ENCODE results near the gene CNTN3.

CNTN3 gene

DNA sequence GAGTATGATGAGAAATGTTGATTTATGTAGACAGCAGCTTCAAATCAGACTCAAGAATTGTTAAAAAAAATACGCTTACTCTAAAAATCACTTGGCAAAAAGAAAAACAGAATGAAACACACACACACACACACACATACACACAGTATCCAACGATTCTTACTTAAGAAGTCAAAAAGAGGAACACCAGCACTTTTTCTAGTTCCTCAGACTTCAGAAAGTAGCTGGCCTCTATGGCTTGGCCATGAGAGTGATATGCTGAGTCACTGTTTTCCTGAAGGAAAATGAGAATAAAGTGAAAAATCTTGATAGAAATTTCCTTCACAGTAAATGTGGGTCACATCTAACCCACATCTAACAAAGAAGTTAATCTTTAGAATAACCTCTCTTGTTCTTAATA is 22.1 kb downstream of the CNTN3 start:
- TF ChIP-seq FOXM1 (IDR thresholded peaks at IDR 0.05; ENCODE audit: borderline replicate concordance, low read depth) = no peak

GRCh38 chr3:74591946-74592345 is 22.5 kb downstream of the CNTN3 start:
- no peak for TF ChIP-seq ZBTB7A (IDR thresholded peaks at IDR 0.05; ENCODE audit: low read depth)
- TF ChIP-seq CREB1 (IDR thresholded peaks at IDR 0.05; ENCODE audit: low read depth) = no peak
- TF ChIP-seq, protein P1, sequence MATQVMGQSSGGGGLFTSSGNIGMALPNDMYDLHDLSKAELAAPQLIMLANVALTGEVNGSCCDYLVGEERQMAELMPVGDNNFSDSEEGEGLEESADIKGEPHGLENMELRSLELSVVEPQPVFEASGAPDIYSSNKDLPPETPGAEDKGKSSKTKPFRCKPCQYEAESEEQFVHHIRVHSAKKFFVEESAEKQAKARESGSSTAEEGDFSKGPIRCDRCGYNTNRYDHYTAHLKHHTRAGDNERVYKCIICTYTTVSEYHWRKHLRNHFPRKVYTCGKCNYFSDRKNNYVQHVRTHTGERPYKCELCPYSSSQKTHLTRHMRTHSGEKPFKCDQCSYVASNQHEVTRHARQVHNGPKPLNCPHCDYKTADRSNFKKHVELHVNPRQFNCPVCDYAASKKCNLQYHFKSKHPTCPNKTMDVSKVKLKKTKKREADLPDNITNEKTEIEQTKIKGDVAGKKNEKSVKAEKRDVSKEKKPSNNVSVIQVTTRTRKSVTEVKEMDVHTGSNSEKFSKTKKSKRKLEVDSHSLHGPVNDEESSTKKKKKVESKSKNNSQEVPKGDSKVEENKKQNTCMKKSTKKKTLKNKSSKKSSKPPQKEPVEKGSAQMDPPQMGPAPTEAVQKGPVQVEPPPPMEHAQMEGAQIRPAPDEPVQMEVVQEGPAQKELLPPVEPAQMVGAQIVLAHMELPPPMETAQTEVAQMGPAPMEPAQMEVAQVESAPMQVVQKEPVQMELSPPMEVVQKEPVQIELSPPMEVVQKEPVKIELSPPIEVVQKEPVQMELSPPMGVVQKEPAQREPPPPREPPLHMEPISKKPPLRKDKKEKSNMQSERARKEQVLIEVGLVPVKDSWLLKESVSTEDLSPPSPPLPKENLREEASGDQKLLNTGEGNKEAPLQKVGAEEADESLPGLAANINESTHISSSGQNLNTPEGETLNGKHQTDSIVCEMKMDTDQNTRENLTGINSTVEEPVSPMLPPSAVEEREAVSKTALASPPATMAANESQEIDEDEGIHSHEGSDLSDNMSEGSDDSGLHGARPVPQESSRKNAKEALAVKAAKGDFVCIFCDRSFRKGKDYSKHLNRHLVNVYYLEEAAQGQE (IDR thresholded peaks at IDR 0.05; ENCODE audit: low read depth) = no peak
- no peak for TF ChIP-seq YY1 (IDR thresholded peaks at IDR 0.05; ENCODE audit: low read depth)
- no peak for TF ChIP-seq NFIC (IDR thresholded peaks at IDR 0.05)
- TF ChIP-seq TAF1 (IDR thresholded peaks at IDR 0.05; ENCODE audit: low read depth) = no peak
- TF ChIP-seq FOXM1 (IDR thresholded peaks at IDR 0.05; ENCODE audit: borderline replicate concordance, low read depth) = no peak
- no peak for TF ChIP-seq TEAD4 (IDR thresholded peaks at IDR 0.05)

GRCh38 chr3:74591342-74591741 is 23.1 kb downstream of the CNTN3 start:
- TF ChIP-seq RAD21 (IDR thresholded peaks at IDR 0.05; ENCODE audit: low read depth) (no peak), TEAD4 (IDR thresholded peaks at IDR 0.05) (no peak), TAF1 (IDR thresholded peaks at IDR 0.05; ENCODE audit: low read depth) (no peak), EP300 (IDR thresholded peaks at IDR 0.05; ENCODE audit: borderline replicate concordance) (no peak), USF1 (IDR thresholded peaks at IDR 0.05) (no peak), YY1 (IDR thresholded peaks at IDR 0.05; ENCODE audit: low read depth) (no peak)
- TF ChIP-seq, protein P2, sequence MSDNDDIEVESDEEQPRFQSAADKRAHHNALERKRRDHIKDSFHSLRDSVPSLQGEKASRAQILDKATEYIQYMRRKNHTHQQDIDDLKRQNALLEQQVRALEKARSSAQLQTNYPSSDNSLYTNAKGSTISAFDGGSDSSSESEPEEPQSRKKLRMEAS (IDR thresholded peaks at IDR 0.05) = no peak

DNA sequence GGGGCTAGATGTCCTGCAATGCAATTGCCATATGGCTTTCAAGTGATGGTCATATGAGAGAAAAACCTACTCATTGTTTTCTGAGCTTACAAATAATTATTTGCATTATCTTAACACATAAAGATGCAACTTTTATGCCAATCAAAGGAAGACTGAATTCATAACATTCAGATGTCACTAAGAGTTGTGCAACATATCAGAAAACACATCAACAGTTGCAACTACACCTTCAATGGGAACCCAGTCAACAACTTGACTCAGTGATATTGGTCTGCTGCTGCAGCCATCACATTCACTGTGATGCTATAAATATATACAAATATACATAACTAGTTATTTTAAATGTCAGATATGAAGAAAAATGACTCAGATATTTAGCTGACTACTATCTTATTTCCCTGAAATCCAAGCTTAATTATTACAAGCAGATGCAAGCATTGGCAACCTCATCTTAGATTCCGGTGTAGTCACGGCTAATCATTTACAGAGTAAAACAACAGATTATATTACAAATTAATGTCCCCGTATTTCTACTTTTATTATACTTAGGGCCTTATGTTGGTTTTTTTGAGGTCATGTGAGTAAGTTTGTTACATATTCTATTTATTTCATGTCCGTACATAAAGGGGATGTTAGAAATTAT is 23.7 kb downstream of the CNTN3 start:
- TF ChIP-seq CEBPB (IDR thresholded peaks at IDR 0.05) (no peak), TEAD4 (IDR thresholded peaks at IDR 0.05) (no peak), ZBTB7A (IDR thresholded peaks at IDR 0.05; ENCODE audit: low read depth) (no peak), EP300 (IDR thresholded peaks at IDR 0.05; ENCODE audit: borderline replicate concordance) (no peak), NFIC (IDR thresholded peaks at IDR 0.05) (no peak), RAD21 (IDR thresholded peaks at IDR 0.05; ENCODE audit: low read depth) (no peak), TCF12 (IDR thresholded peaks at IDR 0.05; ENCODE audit: low read depth) (no peak), FOXM1 (IDR thresholded peaks at IDR 0.05; ENCODE audit: borderline replicate concordance, low read depth) (no peak), EGR1 (IDR thresholded peaks at IDR 0.05) (no peak), TAF1 (IDR thresholded peaks at IDR 0.05; ENCODE audit: low read depth) (no peak), CREB1 (IDR thresholded peaks at IDR 0.05; ENCODE audit: low read depth) (no peak), YY1 (IDR thresholded peaks at IDR 0.05; ENCODE audit: low read depth) (no peak), USF1 (IDR thresholded peaks at IDR 0.05) (no peak)
- TF ChIP-seq, protein P1 (IDR thresholded peaks at IDR 0.05; ENCODE audit: low read depth) = no peak
- TF ChIP-seq, protein P2 (IDR thresholded peaks at IDR 0.05) = no peak

DNA sequence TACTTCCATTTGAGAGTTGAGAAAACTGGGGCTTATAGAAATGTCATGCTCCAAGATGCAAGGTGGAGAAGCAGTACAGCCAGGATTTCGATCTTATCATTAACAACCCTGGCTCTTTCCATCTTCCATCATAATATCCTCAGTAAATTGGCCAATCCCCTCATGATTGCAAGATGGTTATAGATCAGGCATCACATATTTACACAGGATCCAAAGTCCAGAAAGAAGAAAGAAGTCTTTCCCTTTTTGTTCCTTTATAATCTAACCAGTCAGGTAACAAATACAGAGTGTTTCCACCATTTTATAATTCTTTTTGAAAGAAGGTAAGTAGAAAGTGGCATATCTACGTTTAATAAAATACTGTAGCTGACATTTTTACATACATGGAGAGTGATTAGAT is 29.7 kb downstream of the CNTN3 start:
- TF ChIP-seq NFIC (IDR thresholded peaks at IDR 0.05) = no peak
- TF ChIP-seq, protein P1 (IDR thresholded peaks at IDR 0.05; ENCODE audit: low read depth) = no peak
- no peak for TF ChIP-seq FOXM1 (IDR thresholded peaks at IDR 0.05; ENCODE audit: borderline replicate concordance, low read depth)
- TF ChIP-seq TEAD4 (IDR thresholded peaks at IDR 0.05) = no peak

All from Ishikawa (cell line).